Stimulated activated CD8-positive, alpha-beta memory T cell treated with anti-CD3 and anti-CD28 coated beads, Interleukin-2, amount 100 ng/mL, for 48 hours (primary cell): ENCODE results near the gene FMO1.
"Not testable (repeated sequence)": the region's sequence is repeated elsewhere in the genome, so short reads cannot be mapped to it uniquely, and the experiment has no call there.

Source experiments
- DNase-seq, 2 donors: peaks; one replicate each; pipeline ENCODE4 v3.0.0-alpha.2; 2020; ENCODE audit warnings: low read depth in 2 of 2

The FMO1 gene

GRCh38 chr1:171280599-171280998 is 32.3 kb downstream of the FMO1 start:
- DNase-seq = no peak

- DNase-seq = no peak
Observed at GRCh38 chr1:171286032-171286705, 37.9 kb downstream of the FMO1 start.

GRCh38 chr1:171290621-171291020 is 42.3 kb downstream of the FMO1 start:
- DNase-seq = no peak

GRCh38 chr1:171292799-171293198 is 44.5 kb downstream of the FMO1 start:
- DNase-seq = no peak

GRCh38 chr1:171295383-171295782 is 47.1 kb downstream of the FMO1 start:
- not testable (repeated sequence) for DNase-seq

- DNase-seq = no peak
Observed at GRCh38 chr1:171295821-171296220, 47.5 kb downstream of the FMO1 start.

- no peak for DNase-seq
Observed at GRCh38 chr1:171296897-171297296, 48.6 kb downstream of the FMO1 start.

GRCh38 chr1:171298696-171299095 is 50.4 kb downstream of the FMO1 start:
- no peak for DNase-seq

GRCh38 chr1:171299342-171299741 is 51.0 kb downstream of the FMO1 start:
- no peak for DNase-seq

GRCh38 chr1:171300401-171300800 is 52.1 kb downstream of the FMO1 start:
- DNase-seq = no peak

- DNase-seq = no peak
Observed at GRCh38 chr1:171310661-171311087, 62.4 kb downstream of the FMO1 start.

- no peak for DNase-seq
Observed at GRCh38 chr1:171311771-171312558, 63.7 kb downstream of the FMO1 start.

GRCh38 chr1:171313319-171313834 is 65.1 kb downstream of the FMO1 start:
- no peak for DNase-seq

- DNase-seq = peak; percentile 37 to 62
Observed at GRCh38 chr1:171313835-171314320, 65.6 kb downstream of the FMO1 start, which contains the start of gene FMO4. Gene FMO4 (plus strand): TSS chr1:171314183. CDS start chr1:171319826, 5,643 bp downstream.

GRCh38 chr1:171329251-171329650 is 81.0 kb downstream of the FMO1 start:
- DNase-seq = no peak

- DNase-seq = no peak
Observed at GRCh38 chr1:171334024-171334640, 85.8 kb downstream of the FMO1 start.
